ENCODE results near the gene ZC3H12D.

ZC3H12D gene

GRCh38 chr6:149414009-149414408 lies 70.8 kb downstream of the ZC3H12D start:
- DNase-seq (ENCODE audit: low read depth in 2 of 2): no peak

- DNase-seq (ENCODE audit: low read depth in 2 of 2): no peak
Measured at GRCh38 chr6:149410557-149410956, 74.3 kb downstream of the ZC3H12D start.

GRCh38 chr6:149409617-149410016 lies 75.2 kb downstream of the ZC3H12D start:
- DNase-seq (ENCODE audit: low read depth in 2 of 2): no peak

- DNase-seq (ENCODE audit: low read depth in 2 of 2): no peak
Measured at GRCh38 chr6:149405823-149406765, 78.7 kb downstream of the ZC3H12D start.

GRCh38 chr6:149403534-149403933 lies 81.3 kb downstream of the ZC3H12D start:
- DNase-seq (ENCODE audit: low read depth in 2 of 2): no peak

GRCh38 chr6:149400050-149400449 lies 84.8 kb downstream of the ZC3H12D start, which contains the start of gene SUMO4:
Gene SUMO4 (plus strand): TSS chr6:149400262. CDS start chr6:149400392, 130 bp downstream.
- DNase-seq (ENCODE audit: low read depth in 2 of 2): no peak

- no peak for DNase-seq (ENCODE audit: low read depth in 2 of 2)
Measured at GRCh38 chr6:149397384-149397783, 87.4 kb downstream of the ZC3H12D start.

Measured in stimulated activated CD4-positive, alpha-beta T cell treated with anti-CD3 and anti-CD28 coated beads, Interleukin-15, amount 100 ng/mL, for 48 hours (primary cell).